K562 (cell line): ENCODE results near the gene SOCS3. TPM values are rescaled to one million over a fixed set of nuclear protein-coding genes. Genes with fewer than 3 reads are reported as not detected.
A peak's percentile ranks its signal among the peaks of the same experiment; 100 is the strongest.

ENCODE experiments used
- BCL6 ChIP-seq: fragments of 250-450 bp; sonication (Bioruptor Pico); IDR thresholded peaks from 2 replicates; pipeline ENCODE4 v1.4.0; 2020
- CBFA2T2 ChIP-seq: fragments of 450-650 bp; conservative IDR thresholded peaks from 2 replicates; pipeline ENCODE4 v1.6.1; 2017; ENCODE audit warnings: mild to moderate bottlenecking
- DMBX1 ChIP-seq: fragments of 250-450 bp; sonication (Bioruptor Pico); IDR thresholded peaks from 2 replicates; pipeline ENCODE4 v1.8.0; 2022; ENCODE audit warnings: inconsistent platforms, mild to moderate bottlenecking, moderate library complexity, borderline replicate concordance
- ETV5 ChIP-seq: sonication (generic); formaldehyde crosslinking; IDR thresholded peaks from 2 replicates; pipeline ENCODE4 v1.4.0; 2020; ENCODE audit warnings: low read depth, mild to moderate bottlenecking, missing genetic modification reagents
- HEY1 ChIP-seq: fragments of 250-450 bp; sonication (Bioruptor Pico); IDR thresholded peaks from 2 replicates; pipeline ENCODE4 v1.5.0; 2020; ENCODE audit warnings: mild to moderate bottlenecking, moderate library complexity, borderline replicate concordance
- HMG20A ChIP-seq: fragments of 450-650 bp; formaldehyde crosslinking; conservative IDR thresholded peaks from 2 replicates; pipeline ENCODE4 v1.4.0; 2020; ENCODE audit warnings: mild to moderate bottlenecking, mixed read lengths
- KDM4B ChIP-seq, 2 experiments: fragments of 450-650 bp in 1 of 2; sonication (generic) in 1 of 2; IDR thresholded peaks; 2 replicates each; pipeline ENCODE4 v1.6.1; 2016 to 2017; ENCODE audit warnings: borderline replicate concordance in 2 of 2, antibody characterized with exemption in 1 of 2, low read depth in 1 of 2, mild to moderate bottlenecking in 1 of 2
- KDM5B ChIP-seq: fragments of 200-600 bp; sonication (generic); IDR thresholded peaks from 2 replicates; pipeline ENCODE4 v1.6.1; 2012; ENCODE audit warnings: low read depth, mild to moderate bottlenecking, moderate library complexity, low read length, control low read depth, inconsistent platforms; ENCODE audit not compliant: insufficient replicate concordance
- MXI1 ChIP-seq: IDR thresholded peaks from 2 replicates; pipeline ENCODE4 v1.6.1; 2011; ENCODE audit warnings: low read depth, mild to moderate bottlenecking, improper control_type of control experiment, low read length
- POLR2B ChIP-seq: fragments of 450-650 bp; IDR thresholded peaks from 2 replicates; pipeline ENCODE4 v1.6.1; 2018; ENCODE audit warnings: low read depth; ENCODE audit not compliant: partially characterized antibody
- PYGO2 ChIP-seq: fragments of 450-650 bp; IDR thresholded peaks from 2 replicates; pipeline ENCODE4 v1.6.1; 2016; ENCODE audit warnings: mild to moderate bottlenecking, missing genetic modification characterization, moderate library complexity, missing compliant biosample characterization
- RB1 ChIP-seq: fragments of 450-650 bp; IDR thresholded peaks from 2 replicates; pipeline ENCODE4 v1.6.1; 2017; ENCODE audit warnings: low read depth, mild to moderate bottlenecking
- RBBP5 ChIP-seq: fragments of 200-600 bp; sonication (generic); IDR thresholded peaks from 2 replicates; pipeline ENCODE4 v1.6.1; 2012; ENCODE audit warnings: borderline replicate concordance, mild to moderate bottlenecking, low read length, control low read depth, inconsistent platforms; ENCODE audit not compliant: insufficient read depth, poor library complexity, severe bottlenecking
- RHOXF2B ChIP-seq: fragments of 250-450 bp; sonication (Bioruptor Pico); conservative IDR thresholded peaks from 2 replicates; pipeline ENCODE4 v1.5.1; 2021
- SAFB2 ChIP-seq: fragments of 200-400 bp; formaldehyde crosslinking; IDR thresholded peaks from 2 replicates; pipeline ENCODE4 v1.6.1; 2018; ENCODE audit warnings: borderline replicate concordance, low read length, low read depth, moderate library complexity; ENCODE audit not compliant: severe bottlenecking
- TAF9B ChIP-seq: fragments of 450-650 bp; IDR thresholded peaks from 2 replicates; pipeline ENCODE4 v1.6.1; 2018; ENCODE audit warnings: mild to moderate bottlenecking; ENCODE audit not compliant: partially characterized antibody
- TARDBP ChIP-seq: fragments of 450-650 bp; IDR thresholded peaks from 2 replicates; pipeline ENCODE4 v1.6.1; 2016
- YY1 ChIP-seq, 3 experiments: IDR thresholded peaks; 2 replicates each; pipeline ENCODE4 v1.6.1; 2011; ENCODE audit warnings: low read length in 2 of 3, mild to moderate bottlenecking in 2 of 3, moderate library complexity in 2 of 3, borderline replicate concordance in 1 of 3, control low read depth in 1 of 3, low read depth in 1 of 3; ENCODE audit not compliant: insufficient read depth in 3 of 3, insufficient replicate concordance in 2 of 3, control insufficient read depth in 1 of 3, insufficient read length in 1 of 3; ENCODE audit errors: extremely low read depth in 1 of 3
- ZNF354B ChIP-seq: fragments of 250-450 bp; sonication (Bioruptor Pico); IDR thresholded peaks from 2 replicates; pipeline ENCODE4 v1.4.0; 2020
- ZNF696 ChIP-seq: fragments of 250-450 bp; sonication (Bioruptor Pico); conservative IDR thresholded peaks from 2 replicates; pipeline ENCODE4 v1.4.0; 2020; ENCODE audit warnings: mild to moderate bottlenecking, moderate library complexity
- polyA plus RNA-seq, 8 experiments: library from polyadenylated mRNA; depleted of rRNA in 4 of 8; stranded (reverse) in 5 of 8; unstranded in 3 of 8; fragments of >200 nt; fragmentation: Nextera tagmentation in 2 of 8; fragmentation: Illumina TruSeq in 1 of 8; extraction: Ambion mirVana in 2 of 8; extraction: Trizol in 1 of 8; gene quantifications; 2 replicates each; pipeline versions ENCODE4 v1.2.1 to v1.2.3, GENCODE V29; 2011 to 2014; ENCODE audit warnings: inconsistent platforms in 1 of 8, missing spikeins in 1 of 8
- total RNA-seq, 7 experiments: library from RNA; depleted of rRNA in 6 of 7; stranded (reverse); fragments of >200 nt in 6 of 7; fragmentation: Illumina TruSeq in 2 of 7; extraction: Trizol in 2 of 7; gene quantifications; 2 replicates each; pipeline versions ENCODE4 v1.2.1 to v1.2.3, GENCODE V29; 2011 to 2021; ENCODE audit warnings: low replicate concordance in 1 of 7

The SOCS3 gene
- total and polyA plus RNA-seq, 9 of the 15 experiments (the other 6 are each of a cell fraction or from before 2014, with no cell fraction given) = 0.56 to 38.9 (median 13.7) TPM

- no peak for TF ChIP-seq HEY1 (CRISPR knock-in tag)
- no peak for TF ChIP-seq PYGO2 (tag)
- TF ChIP-seq TAF9B = peak; percentile 54
- TF ChIP-seq BCL6 = no peak
- no peak for TF ChIP-seq DMBX1
- no peak for TF ChIP-seq KDM4B (IDR thresholded peaks at IDR 0.05; ENCODE audit: borderline replicate concordance in 2 of 2, low read depth in 1 of 2)
- TF ChIP-seq SAFB2 = no peak
- peak; percentile 58 to 93 (median 89) for TF ChIP-seq YY1 (IDR thresholded peaks at IDR 0.05; ENCODE audit: borderline replicate concordance in 1 of 3, control insufficient read depth in 1 of 3, extremely low read depth in 1 of 3, insufficient read depth in 3 of 3, insufficient read length in 1 of 3, insufficient replicate concordance in 2 of 3, low read depth in 1 of 3, low read length in 2 of 3)
- peak; percentile 68; the same call in 1 of the 2 replicates for TF ChIP-seq TARDBP
- TF ChIP-seq RB1 = peak; percentile 92
- TF ChIP-seq MXI1 = peak; percentile 70
- no peak for TF ChIP-seq RHOXF2B (CRISPR knock-in tag)
- TF ChIP-seq HMG20A = no peak
- TF ChIP-seq KDM5B = no peak
- TF ChIP-seq ZNF354B (CRISPR knock-in tag) = no peak
- no peak for TF ChIP-seq CBFA2T2
- peak; percentile 54 for TF ChIP-seq POLR2B
- peak; percentile 92 for TF ChIP-seq ETV5 (CRISPR knock-in tag)
- TF ChIP-seq ZNF696 = no peak
- peak; percentile 96 for TF ChIP-seq RBBP5
Observed at GRCh38 chr17:78378225-78379130, 18.6 kb upstream of the SOCS3 start, which contains the start of gene PGS1 (continued).
